HepG2 (cell line): ENCODE data around the gene EPN3. TPM values are rescaled to one million over a fixed set of nuclear protein-coding genes. Genes with fewer than 3 reads are reported as not detected.

ENCODE experiments used
- ERF ChIP-seq: IDR thresholded peaks from 2 replicates; pipeline ENCODE4 v1.6.1; 2018; ENCODE audit warnings: missing biosample characterization, missing genetic modification reagents
- GFI1 ChIP-seq: sonication (generic); formaldehyde crosslinking; IDR thresholded peaks from 2 replicates; pipeline ENCODE4 v1.5.0; 2020; ENCODE audit warnings: missing genetic modification reagents, mild to moderate bottlenecking, borderline replicate concordance
- HDAC1 ChIP-seq: sonication (generic); formaldehyde crosslinking; IDR thresholded peaks from 2 replicates; pipeline ENCODE4 v1.5.1; 2020; ENCODE audit warnings: mild to moderate bottlenecking, missing genetic modification reagents
- HDAC2 ChIP-seq: sonication (generic); formaldehyde crosslinking; IDR thresholded peaks from 2 replicates; pipeline ENCODE4 v1.4.0; 2020; ENCODE audit warnings: missing genetic modification reagents
- HMG20B ChIP-seq: conservative IDR thresholded peaks from 2 replicates; pipeline ENCODE4 v1.6.1; 2016; ENCODE audit warnings: missing genetic modification reagents, missing compliant biosample characterization
- NKX3-1 ChIP-seq: sonication (generic); formaldehyde crosslinking; IDR thresholded peaks from 2 replicates; pipeline ENCODE4 v1.5.0; 2020; ENCODE audit warnings: missing genetic modification reagents
- STAT5B ChIP-seq: sonication (generic); formaldehyde crosslinking; IDR thresholded peaks from 2 replicates; pipeline ENCODE4 v1.4.0; 2020; ENCODE audit warnings: missing genetic modification reagents
- TARDBP ChIP-seq: sonication (generic); formaldehyde crosslinking; IDR thresholded peaks from 2 replicates; pipeline ENCODE4 v1.8.0; 2022; ENCODE audit warnings: mild to moderate bottlenecking, missing genetic modification reagents
- ZNF264 ChIP-seq: sonication (generic); formaldehyde crosslinking; IDR thresholded peaks from 2 replicates; pipeline ENCODE4 v1.4.0; 2020; ENCODE audit warnings: missing genetic modification reagents
- ZNF496 ChIP-seq: sonication (generic); formaldehyde crosslinking; IDR thresholded peaks from 2 replicates; pipeline ENCODE4 v1.8.1; 2023; ENCODE audit warnings: mild to moderate bottlenecking, moderate library complexity, missing genetic modification reagents; ENCODE audit not compliant: insufficient replicate concordance
- ZSCAN21 ChIP-seq: sonication (generic); formaldehyde crosslinking; IDR thresholded peaks from 2 replicates; pipeline ENCODE4 v1.8.0; 2022; ENCODE audit warnings: mild to moderate bottlenecking, missing genetic modification reagents, moderate library complexity, borderline replicate concordance
- polyA plus RNA-seq, 8 experiments: library from polyadenylated mRNA; depleted of rRNA in 3 of 8; stranded (reverse) in 7 of 8; unstranded in 1 of 8; fragments of >200 nt; fragmentation: Illumina TruSeq in 4 of 8; extraction: Trizol in 4 of 8; gene quantifications; 2 replicates each; pipeline versions ENCODE4 v1.2.1 to v1.2.3, GENCODE V29; 2011 to 2016; ENCODE audit warnings: low read depth in 4 of 8, missing spikeins in 1 of 8, mixed read lengths in 1 of 8; ENCODE audit not compliant: insufficient read depth in 1 of 8
- total RNA-seq, 5 experiments: library from RNA; depleted of rRNA; stranded (reverse); fragments of >200 nt; fragmentation: Illumina TruSeq; extraction: Trizol; gene quantifications; 2 replicates each; pipeline ENCODE4 v1.2.3, GENCODE V29; 2016; ENCODE audit warnings: low read depth in 1 of 5
- TF ChIP-seq, protein P1 (sequence below): sonication (generic); formaldehyde crosslinking; IDR thresholded peaks from 2 replicates; pipeline ENCODE4 v1.5.1; 2020; ENCODE audit warnings: mild to moderate bottlenecking, missing genetic modification reagents
- TF ChIP-seq, protein P2 (sequence below), 2 experiments: fragments of 450-650 bp in 1 of 2; sonication (generic) in 1 of 2; formaldehyde crosslinking; IDR thresholded peaks; 2 replicates each; pipeline versions ENCODE4 v1.5.0 to v1.8.0; 2020 to 2022; ENCODE audit warnings: mild to moderate bottlenecking in 1 of 2, missing genetic modification reagents in 1 of 2
- TF ChIP-seq, protein P3 (sequence below): sonication (generic); formaldehyde crosslinking; IDR thresholded peaks from 2 replicates; pipeline ENCODE4 v1.8.0; 2022; ENCODE audit warnings: missing genetic modification reagents, mild to moderate bottlenecking, moderate library complexity, borderline replicate concordance
- TF ChIP-seq, protein P4 (sequence below): IDR thresholded peaks from 2 replicates; pipeline ENCODE4 v1.6.1; 2016; ENCODE audit warnings: low read depth, control low read depth
- TF ChIP-seq, protein P5 (sequence below): sonication (generic); formaldehyde crosslinking; IDR thresholded peaks from 2 replicates; pipeline ENCODE4 v1.4.0; 2020; ENCODE audit warnings: missing genetic modification reagents, mild to moderate bottlenecking, borderline replicate concordance

The EPN3 gene
- total and polyA plus RNA-seq, 2 of the 13 experiments (the other 11 are each of a cell fraction or from before 2014, with no cell fraction given): 0.11 to 0.95 TPM

DNA sequence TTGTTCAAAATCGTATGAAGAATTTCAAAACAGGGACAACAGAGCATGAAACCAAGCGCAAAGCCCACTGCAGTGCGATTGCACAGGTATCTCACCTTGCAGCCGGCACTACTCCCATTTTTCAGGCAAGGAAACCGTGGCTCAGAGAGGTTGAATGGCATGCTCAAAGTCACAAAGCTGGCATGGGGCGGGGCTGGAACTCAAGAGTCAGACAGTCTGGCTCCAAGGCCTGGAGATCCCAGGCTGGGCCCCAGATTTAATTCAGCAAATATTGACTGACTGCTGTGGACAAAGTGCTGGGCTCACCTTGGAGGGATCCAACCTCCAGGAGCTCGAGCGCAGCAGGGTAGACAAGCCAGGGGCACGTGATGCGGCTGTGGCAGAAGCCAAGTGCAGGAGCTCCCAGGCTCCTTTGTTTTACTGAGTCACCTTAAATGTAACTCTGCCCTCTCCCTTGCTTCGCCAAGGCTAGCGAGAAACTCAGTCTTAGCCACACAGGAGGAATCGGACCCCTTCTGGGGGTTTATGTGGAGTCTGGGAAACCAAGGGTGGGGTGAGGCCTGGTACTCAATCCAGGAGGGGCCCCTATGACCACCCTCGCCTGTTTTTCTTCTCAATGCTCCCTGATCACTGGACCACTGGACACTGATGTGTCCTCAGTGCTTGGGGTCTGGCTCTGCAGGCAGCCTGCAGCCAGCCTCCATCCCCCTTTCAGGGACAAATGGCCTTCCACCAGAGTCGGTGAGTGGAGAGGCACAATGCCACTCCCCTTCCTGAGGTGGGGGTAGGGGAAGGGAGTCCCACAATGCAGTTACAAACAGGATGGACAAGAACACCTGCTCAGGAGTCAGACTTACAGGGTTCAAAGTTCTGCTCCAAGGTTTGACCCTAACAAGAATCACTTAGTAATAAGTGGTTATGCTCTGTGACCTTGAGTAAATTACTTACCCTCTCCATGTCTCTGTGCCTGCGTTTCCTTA is 10.6 kb downstream of the EPN3 start (continued):
- TF ChIP-seq TARDBP (CRISPR knock-in tag) (peak; percentile 95), STAT5B (CRISPR knock-in tag) (peak; percentile 65; the same call in 1 of the 2 replicates), ERF (CRISPR knock-in tag) (peak; percentile 91), NKX3-1 (CRISPR knock-in tag) (peak; percentile 90; the same call in 1 of the 2 replicates), ZNF496 (CRISPR knock-in tag) (no peak), ZSCAN21 (CRISPR knock-in tag) (no peak), HDAC1 (peak; percentile 86), HDAC2 (CRISPR knock-in tag) (peak; percentile 93), HMG20B (peak; percentile 71; the same call in 1 of the 2 replicates), ZNF264 (CRISPR knock-in tag) (peak; percentile 74), GFI1 (CRISPR knock-in tag) (peak; percentile 91; the same call in 1 of the 2 replicates)
- TF ChIP-seq, protein P1, sequence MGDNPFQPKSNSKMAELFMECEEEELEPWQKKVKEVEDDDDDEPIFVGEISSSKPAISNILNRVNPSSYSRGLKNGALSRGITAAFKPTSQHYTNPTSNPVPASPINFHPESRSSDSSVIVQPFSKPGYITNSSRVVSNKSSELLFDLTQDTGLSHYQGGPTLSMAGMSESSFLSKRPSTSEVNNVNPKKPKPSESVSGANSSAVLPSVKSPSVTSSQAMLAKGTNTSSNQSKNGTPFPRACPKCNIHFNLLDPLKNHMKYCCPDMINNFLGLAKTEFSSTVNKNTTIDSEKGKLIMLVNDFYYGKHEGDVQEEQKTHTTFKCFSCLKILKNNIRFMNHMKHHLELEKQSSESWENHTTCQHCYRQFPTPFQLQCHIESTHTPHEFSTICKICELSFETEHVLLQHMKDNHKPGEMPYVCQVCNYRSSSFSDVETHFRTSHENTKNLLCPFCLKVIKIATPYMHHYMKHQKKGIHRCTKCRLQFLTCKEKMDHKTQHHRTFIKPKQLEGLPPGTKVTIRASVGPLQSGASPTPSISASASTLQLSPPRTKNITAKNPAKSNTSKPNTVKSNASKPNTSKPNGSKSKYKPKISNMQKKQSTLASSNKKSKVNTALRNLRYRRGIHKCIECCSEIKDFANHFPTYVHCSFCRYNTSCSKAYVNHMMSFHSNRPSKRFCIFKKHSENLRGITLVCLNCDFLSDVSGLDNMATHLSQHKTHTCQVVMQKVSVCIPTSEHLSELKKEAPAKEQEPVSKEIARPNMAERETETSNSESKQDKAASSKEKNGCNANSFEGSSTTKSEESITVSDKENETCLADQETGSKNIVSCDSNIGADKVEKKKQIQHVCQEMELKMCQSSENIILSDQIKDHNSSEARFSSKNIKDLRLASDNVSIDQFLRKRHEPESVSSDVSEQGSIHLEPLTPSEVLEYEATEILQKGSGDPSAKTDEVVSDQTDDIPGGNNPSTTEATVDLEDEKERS: peak; percentile 67
- TF ChIP-seq, protein P2, sequence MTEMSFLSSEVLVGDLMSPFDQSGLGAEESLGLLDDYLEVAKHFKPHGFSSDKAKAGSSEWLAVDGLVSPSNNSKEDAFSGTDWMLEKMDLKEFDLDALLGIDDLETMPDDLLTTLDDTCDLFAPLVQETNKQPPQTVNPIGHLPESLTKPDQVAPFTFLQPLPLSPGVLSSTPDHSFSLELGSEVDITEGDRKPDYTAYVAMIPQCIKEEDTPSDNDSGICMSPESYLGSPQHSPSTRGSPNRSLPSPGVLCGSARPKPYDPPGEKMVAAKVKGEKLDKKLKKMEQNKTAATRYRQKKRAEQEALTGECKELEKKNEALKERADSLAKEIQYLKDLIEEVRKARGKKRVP (CRISPR knock-in tag; IDR thresholded peaks at IDR 0.05): 0 out of 4 replicates have a peak, but pooled peaks have one; percentile 4 to 45
- TF ChIP-seq, protein P3, sequence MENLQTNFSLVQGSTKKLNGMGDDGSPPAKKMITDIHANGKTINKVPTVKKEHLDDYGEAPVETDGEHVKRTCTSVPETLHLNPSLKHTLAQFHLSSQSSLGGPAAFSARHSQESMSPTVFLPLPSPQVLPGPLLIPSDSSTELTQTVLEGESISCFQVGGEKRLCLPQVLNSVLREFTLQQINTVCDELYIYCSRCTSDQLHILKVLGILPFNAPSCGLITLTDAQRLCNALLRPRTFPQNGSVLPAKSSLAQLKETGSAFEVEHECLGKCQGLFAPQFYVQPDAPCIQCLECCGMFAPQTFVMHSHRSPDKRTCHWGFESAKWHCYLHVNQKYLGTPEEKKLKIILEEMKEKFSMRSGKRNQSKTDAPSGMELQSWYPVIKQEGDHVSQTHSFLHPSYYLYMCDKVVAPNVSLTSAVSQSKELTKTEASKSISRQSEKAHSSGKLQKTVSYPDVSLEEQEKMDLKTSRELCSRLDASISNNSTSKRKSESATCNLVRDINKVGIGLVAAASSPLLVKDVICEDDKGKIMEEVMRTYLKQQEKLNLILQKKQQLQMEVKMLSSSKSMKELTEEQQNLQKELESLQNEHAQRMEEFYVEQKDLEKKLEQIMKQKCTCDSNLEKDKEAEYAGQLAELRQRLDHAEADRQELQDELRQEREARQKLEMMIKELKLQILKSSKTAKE (CRISPR knock-in tag): peak; percentile 89
- TF ChIP-seq, protein P4, sequence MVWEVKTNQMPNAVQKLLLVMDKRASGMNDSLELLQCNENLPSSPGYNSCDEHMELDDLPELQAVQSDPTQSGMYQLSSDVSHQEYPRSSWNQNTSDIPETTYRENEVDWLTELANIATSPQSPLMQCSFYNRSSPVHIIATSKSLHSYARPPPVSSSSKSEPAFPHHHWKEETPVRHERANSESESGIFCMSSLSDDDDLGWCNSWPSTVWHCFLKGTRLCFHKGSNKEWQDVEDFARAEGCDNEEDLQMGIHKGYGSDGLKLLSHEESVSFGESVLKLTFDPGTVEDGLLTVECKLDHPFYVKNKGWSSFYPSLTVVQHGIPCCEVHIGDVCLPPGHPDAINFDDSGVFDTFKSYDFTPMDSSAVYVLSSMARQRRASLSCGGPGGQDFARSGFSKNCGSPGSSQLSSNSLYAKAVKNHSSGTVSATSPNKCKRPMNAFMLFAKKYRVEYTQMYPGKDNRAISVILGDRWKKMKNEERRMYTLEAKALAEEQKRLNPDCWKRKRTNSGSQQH: peak; percentile 59; the same call in 1 of the 2 replicates
- TF ChIP-seq, protein P5, sequence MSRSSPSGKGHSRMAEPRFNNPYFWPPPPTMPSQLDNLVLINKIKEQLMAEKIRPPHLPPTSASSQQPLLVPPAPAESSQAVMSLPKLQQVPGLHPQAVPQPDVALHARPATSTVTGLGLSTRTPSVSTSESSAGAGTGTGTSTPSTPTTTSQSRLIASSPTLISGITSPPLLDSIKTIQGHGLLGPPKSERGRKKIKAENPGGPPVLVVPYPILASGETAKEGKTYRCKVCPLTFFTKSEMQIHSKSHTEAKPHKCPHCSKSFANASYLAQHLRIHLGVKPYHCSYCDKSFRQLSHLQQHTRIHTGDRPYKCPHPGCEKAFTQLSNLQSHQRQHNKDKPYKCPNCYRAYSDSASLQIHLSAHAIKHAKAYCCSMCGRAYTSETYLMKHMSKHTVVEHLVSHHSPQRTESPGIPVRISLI: 0 out of 2 replicates have a peak, but pooled peaks have one; percentile 13
